GM18526 (cell line): ENCODE data around the gene SH3BP4.

ENCODE experiments used
- POLR2A ChIP-seq: IDR thresholded peaks from 3 replicates; pipeline ENCODE4 v1.6.1; 2011; ENCODE audit not compliant: insufficient read length; ENCODE audit errors: extremely low read depth

Gene SH3BP4

GRCh38 chr2:235004329-235004903, 52.6 kb downstream of the SH3BP4 start:
- no peak for TF ChIP-seq POLR2A

GRCh38 chr2:235005023-235005422, 53.2 kb downstream of the SH3BP4 start:
- TF ChIP-seq POLR2A = no peak

- no peak for TF ChIP-seq POLR2A
Measured at GRCh38 chr2:235005603-235006259, 53.9 kb downstream of the SH3BP4 start.

GRCh38 chr2:235006461-235006860, 54.6 kb downstream of the SH3BP4 start:
- TF ChIP-seq POLR2A = no peak

GRCh38 chr2:235006986-235007385, 55.2 kb downstream of the SH3BP4 start:
- TF ChIP-seq POLR2A = no peak

- no peak for TF ChIP-seq POLR2A
Measured at GRCh38 chr2:235007664-235008457, 56.0 kb downstream of the SH3BP4 start.

GRCh38 chr2:235008584-235009044, 56.8 kb downstream of the SH3BP4 start:
- no peak for TF ChIP-seq POLR2A

GRCh38 chr2:235009081-235009480, 57.3 kb downstream of the SH3BP4 start:
- no peak for TF ChIP-seq POLR2A

GRCh38 chr2:235010117-235010714, 58.4 kb downstream of the SH3BP4 start:
- no peak for TF ChIP-seq POLR2A

GRCh38 chr2:235011607-235011928, 59.8 kb downstream of the SH3BP4 start:
- no peak for TF ChIP-seq POLR2A

- TF ChIP-seq POLR2A = no peak
Measured at GRCh38 chr2:235011929-235012631, 60.3 kb downstream of the SH3BP4 start.

- no peak for TF ChIP-seq POLR2A
Measured at GRCh38 chr2:235017441-235017840, 65.6 kb downstream of the SH3BP4 start.

GRCh38 chr2:235018838-235019237, 67.0 kb downstream of the SH3BP4 start:
- no peak for TF ChIP-seq POLR2A

GRCh38 chr2:235021752-235022151, 69.9 kb downstream of the SH3BP4 start:
- no peak for TF ChIP-seq POLR2A

- TF ChIP-seq POLR2A = no peak
Measured at GRCh38 chr2:235024191-235024860, 72.5 kb downstream of the SH3BP4 start.
